Naive thymus-derived CD8-positive, alpha-beta T cell (primary cell): ENCODE measurements around the gene NRXN3. TPM values are rescaled to one million over a fixed set of nuclear protein-coding genes. Genes with fewer than 3 reads are reported as not detected.
"Not testable (repeated sequence)": the region's sequence is repeated elsewhere in the genome, so short reads cannot be mapped to it uniquely, and the experiment has no call there.

Experiments
- ATAC-seq, 2 donors: fragments of 150-1000 bp; cut with Tn5 transposase in 1 of 2; sonication (Bioruptor Pico), chemical (Tn5 transposase) in 1 of 2; 1 replicate in 1 of 2; 2 replicates in 1 of 2; pipeline ENCODE4 v1.10.0; 2021; ENCODE audit warnings: mild to moderate bottlenecking in 2 of 2, moderate library complexity in 2 of 2
- POLR2A ChIA-PET: fragments of 350-600 bp; sonication (Branson Sonifier 250); formaldehyde crosslinking; loops from one replicate; lab custom pipeline; 2021; ENCODE audit warnings: antibody characterized with exemption; lab: Charles Lee
- DNase-seq, 10 donors: peaks; one replicate each; pipeline versions ENCODE4 v3.0.0 to v3.0.0-alpha.2; 2020 to 2022
- H3K27ac Mint-ChIP-seq, 10 donors: one replicate each; pipeline ENCODE4 v1.8.0; 2020 to 2022; ENCODE audit warnings: mild to moderate bottlenecking in 10 of 10, mixed read lengths in 10 of 10, moderate library complexity in 4 of 10, inconsistent platforms in 1 of 10
- H3K27me3 Mint-ChIP-seq, 5 donors: one replicate each; pipeline ENCODE4 v1.8.0; 2021 to 2022; ENCODE audit warnings: mixed read lengths in 5 of 5
- H3K36me3 Mint-ChIP-seq, 3 donors: one replicate each; pipeline ENCODE4 v1.8.0; 2020 to 2022; ENCODE audit warnings: mixed read lengths in 3 of 3, mild to moderate bottlenecking in 2 of 3, inconsistent platforms in 1 of 3
- H3K4me1 Mint-ChIP-seq, 4 donors: one replicate each; pipeline ENCODE4 v1.8.0; 2021 to 2022; ENCODE audit warnings: mixed read lengths in 4 of 4
- H3K4me3 Mint-ChIP-seq, 10 donors: one replicate each; pipeline ENCODE4 v1.8.0; 2020 to 2022; ENCODE audit warnings: mild to moderate bottlenecking in 10 of 10, mixed read lengths in 10 of 10, moderate library complexity in 6 of 10, inconsistent platforms in 1 of 10
- H3K9me3 Mint-ChIP-seq, 9 donors: one replicate each; pipeline ENCODE4 v1.8.0; 2020 to 2022; ENCODE audit warnings: mixed read lengths in 9 of 9, mild to moderate bottlenecking in 3 of 9, inconsistent platforms in 1 of 9, moderate library complexity in 1 of 9
- polyA plus RNA-seq, 3 donors: library from polyadenylated mRNA; unstranded; fragments of 300-500 nt; fragmentation: Illumina TruSeq; gene quantifications; one replicate each; pipeline ENCODE4 v1.2.3, GENCODE V29; 2021
- total RNA-seq, 8 experiments: library from RNA in 2 of 8; stranded (reverse) in 2 of 8; gene quantifications; one replicate each; pipeline ENCODE4 v1.2.3 and lab custom pipeline; 2021 to 2026

The NRXN3 gene
- total and polyA plus RNA-seq, 5 experiments from 2014 or later = not detected

- H3K27ac Mint-ChIP-seq = no peak overlapping the region
- DNase-seq (no peak), ATAC-seq (no peak)
- H3K9me3 Mint-ChIP-seq = peaks cover 0 to 4% (median 0%) of the 10 kb centered on the region in 9 donors
- no peak overlapping the region for H3K4me3 Mint-ChIP-seq
- no peaks in the 10 kb centered on the region for H3K4me1 Mint-ChIP-seq
- no peaks in the 10 kb centered on the region for H3K36me3 Mint-ChIP-seq
- POLR2A ChIA-PET = no interaction called here
- peaks cover 0 to 4% (median 0%) of the 10 kb centered on the region in 5 donors for H3K27me3 Mint-ChIP-seq
Observed at GRCh38 chr14:78498062-78498595, 328.0 kb downstream of the NRXN3 start.

- DNase-seq (no peak), ATAC-seq (no peak)
- POLR2A ChIA-PET = no interaction called here
- Mint-ChIP-seq H3K27me3 (peaks cover 0 to 4% (median 2%) of the 10 kb centered on the region in 5 donors), H3K27ac (no peak overlapping the region), H3K36me3 (no peaks in the 10 kb centered on the region), H3K4me3 (no peak overlapping the region), H3K9me3 (peaks cover 0 to 4% (median 0%) of the 10 kb centered on the region in 9 donors), H3K4me1 (no peaks in the 10 kb centered on the region)
Observed at GRCh38 chr14:78501909-78502308, 331.7 kb downstream of the NRXN3 start.

GRCh38 chr14:78508023-78508422, 337.9 kb downstream of the NRXN3 start:
- ATAC-seq (no peak), DNase-seq (no peak)
- Mint-ChIP-seq H3K27me3 (peaks cover 0 to 2% (median 0%) of the 10 kb centered on the region in 5 donors), H3K27ac (no peak overlapping the region), H3K4me1 (no peaks in the 10 kb centered on the region), H3K36me3 (no peaks in the 10 kb centered on the region), H3K9me3 (peaks cover 0 to 3% (median 0%) of the 10 kb centered on the region in 9 donors), H3K4me3 (no peak overlapping the region)
- POLR2A ChIA-PET = no interaction called here

GRCh38 chr14:78509516-78509915, 339.3 kb downstream of the NRXN3 start:
- Mint-ChIP-seq H3K4me3 (no peak overlapping the region), H3K27ac (no peak overlapping the region), H3K9me3 (peaks cover 0 to 3% (median 0%) of the 10 kb centered on the region in 9 donors), H3K27me3 (peaks cover 0 to 9% (median 2%) of the 10 kb centered on the region in 5 donors), H3K36me3 (no peaks in the 10 kb centered on the region), H3K4me1 (no peaks in the 10 kb centered on the region)
- no peak for DNase-seq
- POLR2A ChIA-PET = no interaction called here
- ATAC-seq = no peak

- no peak for ATAC-seq
- no peaks in the 10 kb centered on the region for H3K4me1 Mint-ChIP-seq
Observed at GRCh38 chr14:78512021-78512420, 341.8 kb downstream of the NRXN3 start.

GRCh38 chr14:78519863-78520262, 349.7 kb downstream of the NRXN3 start:
- H3K36me3 Mint-ChIP-seq = no peaks in the 10 kb centered on the region
- POLR2A ChIA-PET = no interaction called here
- H3K4me3 Mint-ChIP-seq = no peak overlapping the region
- H3K27ac Mint-ChIP-seq = no peak overlapping the region
- DNase-seq = peak in 2 of 10 donors; percentile 7 to 10
- H3K9me3 Mint-ChIP-seq = peaks cover 0 to 9% (median 2%) of the 10 kb centered on the region in 9 donors
- ATAC-seq = no peak
- peaks cover 0 to 5% (median 0%) of the 10 kb centered on the region in 5 donors for H3K27me3 Mint-ChIP-seq
- H3K4me1 Mint-ChIP-seq = no peaks in the 10 kb centered on the region

More at GRCh38 chr14:78512021-78512420, 341.8 kb downstream of the NRXN3 start:
- Mint-ChIP-seq H3K4me3 (no peak overlapping the region), H3K27ac (no peak overlapping the region), H3K36me3 (no peaks in the 10 kb centered on the region), H3K9me3 (peaks cover 0 to 3% (median 0%) of the 10 kb centered on the region in 9 donors), H3K27me3 (peaks cover 0 to 14% (median 2%) of the 10 kb centered on the region in 5 donors)
- no peak for DNase-seq
- POLR2A ChIA-PET = no interaction called here

GRCh38 chr14:78524196-78524595, 354.0 kb downstream of the NRXN3 start:
- ATAC-seq = no peak
- Mint-ChIP-seq H3K9me3 (peaks cover 0 to 9% (median 4%) of the 10 kb centered on the region in 9 donors), H3K4me3 (no peak overlapping the region), H3K36me3 (no peaks in the 10 kb centered on the region), H3K27ac (no peak overlapping the region), H3K27me3 (no peaks in the 10 kb centered on the region), H3K4me1 (no peaks in the 10 kb centered on the region)
- no peak for DNase-seq
- POLR2A ChIA-PET = no interaction called here

GRCh38 chr14:78524766-78525165, 354.6 kb downstream of the NRXN3 start:
- peaks cover 0 to 2% (median 0%) of the 10 kb centered on the region in 5 donors for H3K27me3 Mint-ChIP-seq
- no peak for ATAC-seq

GRCh38 chr14:78530078-78530477, 359.9 kb downstream of the NRXN3 start:
- peaks cover 2 to 22% (median 13%) of the 10 kb centered on the region in 9 donors for H3K9me3 Mint-ChIP-seq

More at GRCh38 chr14:78524766-78525165, 354.6 kb downstream of the NRXN3 start:
- Mint-ChIP-seq H3K36me3 (no peaks in the 10 kb centered on the region), H3K4me1 (no peaks in the 10 kb centered on the region), H3K9me3 (peaks cover 0 to 11% (median 4%) of the 10 kb centered on the region in 9 donors), H3K4me3 (no peak overlapping the region), H3K27ac (no peak overlapping the region)
- DNase-seq = no peak
- POLR2A ChIA-PET = no interaction called here

GRCh38 chr14:78534141-78534540, 364.0 kb downstream of the NRXN3 start:
- no peak for DNase-seq
- Mint-ChIP-seq H3K27ac (no peak overlapping the region), H3K4me3 (no peak overlapping the region), H3K4me1 (no peaks in the 10 kb centered on the region), H3K9me3 (peaks cover 7 to 35% (median 16%) of the 10 kb centered on the region in 9 donors), H3K27me3 (peaks cover 0 to 11% (median 0%) of the 10 kb centered on the region in 5 donors), H3K36me3 (peaks cover 0 to 5% (median 0%) of the 10 kb centered on the region in 3 donors)
- POLR2A ChIA-PET = no interaction called here
- ATAC-seq = no peak

More at GRCh38 chr14:78530078-78530477, 359.9 kb downstream of the NRXN3 start:
- POLR2A ChIA-PET = no interaction called here
- Mint-ChIP-seq H3K27me3 (peaks cover 0 to 11% (median 0%) of the 10 kb centered on the region in 5 donors), H3K27ac (no peak overlapping the region), H3K4me3 (no peak overlapping the region), H3K36me3 (peaks cover 0 to 5% (median 0%) of the 10 kb centered on the region in 3 donors), H3K4me1 (no peaks in the 10 kb centered on the region)
- DNase-seq (no peak), ATAC-seq (no peak)

- H3K4me1 Mint-ChIP-seq = no peaks in the 10 kb centered on the region
- DNase-seq (no peak), ATAC-seq (no peak)
- POLR2A ChIA-PET = no interaction called here
- peaks cover 7 to 40% (median 21%) of the 10 kb centered on the region in 9 donors for H3K9me3 Mint-ChIP-seq
- H3K4me3 Mint-ChIP-seq = no peak overlapping the region
- peaks cover 0 to 11% (median 0%) of the 10 kb centered on the region in 5 donors for H3K27me3 Mint-ChIP-seq
- peaks cover 0 to 5% (median 0%) of the 10 kb centered on the region in 3 donors for H3K36me3 Mint-ChIP-seq
- H3K27ac Mint-ChIP-seq = no peak overlapping the region
Observed at GRCh38 chr14:78535041-78535440, 364.9 kb downstream of the NRXN3 start.

- H3K4me3 Mint-ChIP-seq, POLR2A ChIA-PET, ATAC-seq: not testable (repeated sequence)
Observed at GRCh38 chr14:78541788-78542187, 371.6 kb downstream of the NRXN3 start.

GRCh38 chr14:78543433-78543832, 373.3 kb downstream of the NRXN3 start:
- H3K36me3 Mint-ChIP-seq = no peaks in the 10 kb centered on the region
- ATAC-seq (no peak), DNase-seq (no peak)
- H3K4me3 Mint-ChIP-seq = no peak overlapping the region
- H3K27me3 Mint-ChIP-seq = peaks cover 0 to 11% (median 3%) of the 10 kb centered on the region in 5 donors
- POLR2A ChIA-PET = no interaction called here
- no peak overlapping the region for H3K27ac Mint-ChIP-seq
- H3K9me3 Mint-ChIP-seq = peaks cover 0 to 28% (median 11%) of the 10 kb centered on the region in 9 donors
- H3K4me1 Mint-ChIP-seq = no peaks in the 10 kb centered on the region

More at GRCh38 chr14:78541788-78542187, 371.6 kb downstream of the NRXN3 start:
- not testable (repeated sequence) for DNase-seq, H3K36me3 Mint-ChIP-seq, H3K4me1 Mint-ChIP-seq, H3K27ac Mint-ChIP-seq
- Mint-ChIP-seq H3K9me3 (peaks cover 0 to 32% (median 12%) of the 10 kb centered on the region in 9 donors), H3K27me3 (peaks cover 0 to 10% (median 0%) of the 10 kb centered on the region in 5 donors)
